Measurements from ENCODE around the gene KCNG4.
A peak's percentile ranks its signal among the peaks of the same experiment; 100 is the strongest.
"Not testable (repeated sequence)": the region's sequence is repeated elsewhere in the genome, so short reads cannot be mapped to it uniquely, and the experiment has no call there.

Gene KCNG4

DNA sequence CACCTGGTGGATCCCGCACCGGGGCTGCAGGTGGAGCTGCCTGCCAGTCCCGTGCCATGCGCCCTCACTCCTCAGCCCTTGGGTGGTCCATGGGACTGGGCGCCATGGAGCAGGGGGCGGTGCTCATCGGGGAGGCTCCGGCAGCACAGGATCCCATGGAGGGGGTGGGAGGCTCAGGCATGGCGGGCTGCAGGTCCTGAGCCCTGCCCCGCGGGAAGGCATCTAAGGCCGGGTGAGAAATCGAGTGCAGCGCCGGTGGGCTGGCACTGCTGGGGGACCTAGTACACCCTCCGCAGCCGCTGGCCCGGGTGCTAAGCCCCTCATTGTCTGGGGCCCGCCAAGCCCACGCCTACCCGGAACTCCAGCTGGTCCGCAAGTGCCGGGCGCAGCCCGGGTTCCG, 35.3 kb downstream of the KCNG4 start:
- DNase-seq: not testable (repeated sequence)

GRCh38 chr16:84199861-84200260, 40.0 kb downstream of the KCNG4 start:
- no peak for DNase-seq

DNA sequence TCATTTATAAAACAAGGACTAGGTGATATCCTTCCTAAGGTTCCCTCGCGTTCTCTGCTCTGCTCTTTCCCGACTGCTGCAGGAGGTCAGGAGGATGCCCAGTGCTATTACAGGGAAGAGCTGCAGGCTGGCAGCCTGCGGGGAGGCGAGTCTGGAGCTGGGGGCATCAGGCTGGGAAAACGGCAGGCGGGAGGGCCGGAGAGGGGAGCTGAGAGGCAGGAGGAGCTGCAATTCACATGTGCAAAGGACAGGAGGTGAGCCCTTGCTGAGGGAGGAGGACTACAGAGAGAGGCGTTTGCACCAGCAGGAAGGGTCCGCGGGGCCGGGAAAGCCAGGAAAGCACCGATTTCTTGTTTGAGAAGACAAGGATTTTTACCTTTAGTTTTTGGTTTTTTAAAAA, 40.7 kb downstream of the KCNG4 start:
- DNase-seq: no peak

DNA sequence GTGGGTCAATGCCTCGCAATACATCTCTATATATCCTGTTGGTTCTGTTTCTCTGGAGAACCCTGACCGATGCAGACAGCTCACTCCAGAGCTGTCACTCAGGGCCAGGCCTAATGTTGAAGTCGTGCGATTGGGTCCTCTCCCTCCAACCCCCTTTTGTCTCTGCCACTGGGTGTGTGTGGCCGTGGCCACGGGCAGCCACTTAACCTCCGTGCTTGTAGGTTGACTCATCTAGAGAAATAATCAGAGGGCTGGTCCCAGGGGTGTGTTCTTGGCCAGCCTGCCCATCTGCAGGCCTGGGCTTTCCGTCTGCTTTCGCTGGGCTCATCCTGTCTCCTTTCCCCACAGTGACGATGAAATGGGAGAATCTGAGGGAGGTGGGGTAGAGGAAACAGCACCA, 41.4 kb downstream of the KCNG4 start:
- no peak for DNase-seq

- no peak for DNase-seq
These were observed 42.2 kb downstream of the KCNG4 start for GRCh38 chr16:84197466-84198128.

GRCh38 chr16:84196727-84197394, 43.0 kb downstream of the KCNG4 start:
- DNase-seq: no peak

DNA sequence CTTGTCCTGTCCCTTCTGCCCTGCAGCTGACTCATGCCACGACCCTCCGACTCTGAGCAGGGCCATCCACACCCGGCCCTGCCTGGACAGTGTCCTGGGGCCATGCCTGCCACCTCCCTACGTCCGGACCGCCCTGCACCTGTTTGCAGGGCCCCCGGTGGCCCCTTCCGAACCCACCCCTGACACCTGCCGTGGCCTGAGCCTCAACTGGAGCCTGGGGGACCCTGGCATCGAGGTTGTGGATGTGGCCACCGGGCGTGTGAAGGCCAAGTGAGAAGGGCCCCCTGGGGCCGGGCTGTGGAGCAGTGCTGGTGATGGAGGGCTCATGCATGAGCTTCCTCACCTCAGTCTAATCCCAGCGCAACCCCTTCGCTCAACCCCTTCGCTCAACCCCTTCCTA, 43.7 kb downstream of the KCNG4 start:
- no peak for DNase-seq

GRCh38 chr16:84195201-84196093, 44.4 kb downstream of the KCNG4 start:
- no peak for DNase-seq

DNA sequence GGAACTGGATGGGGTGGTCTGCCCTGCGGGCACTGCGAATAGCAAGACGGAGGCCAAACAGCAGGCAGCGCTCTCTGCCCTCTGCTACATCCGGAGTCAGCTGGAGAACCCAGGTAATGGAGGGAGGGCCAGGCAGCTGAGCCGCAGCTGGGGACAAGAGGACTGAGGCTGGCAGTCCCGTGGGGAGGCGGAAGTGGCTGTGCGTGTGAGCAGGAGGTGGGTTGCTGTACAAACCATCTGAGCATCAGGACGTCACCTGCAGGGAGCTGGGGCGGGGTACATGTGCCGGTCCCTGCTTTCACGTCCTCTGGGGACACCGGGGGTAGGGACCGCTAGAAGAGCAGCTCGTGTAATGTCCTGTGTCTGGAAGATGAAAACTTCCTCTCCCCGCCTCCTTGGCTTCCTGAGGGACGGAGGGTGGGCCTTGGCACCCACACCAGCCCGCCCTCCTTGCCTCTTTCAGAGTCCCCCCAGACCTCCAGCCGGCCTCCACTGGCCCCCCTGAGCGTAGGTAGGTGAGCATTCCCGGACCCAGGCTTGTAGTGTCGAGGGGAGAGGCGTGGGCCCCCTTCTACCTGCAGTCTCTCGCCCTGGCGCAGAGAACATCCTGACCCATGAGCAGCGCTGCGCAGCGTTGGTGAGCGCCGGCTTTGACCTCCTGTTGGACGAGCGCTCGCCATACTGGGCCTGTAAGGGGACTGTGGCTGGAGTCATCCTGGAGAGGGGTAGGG, 45.2 kb downstream of the KCNG4 start:
- peak; percentile 67 for DNase-seq

DNA sequence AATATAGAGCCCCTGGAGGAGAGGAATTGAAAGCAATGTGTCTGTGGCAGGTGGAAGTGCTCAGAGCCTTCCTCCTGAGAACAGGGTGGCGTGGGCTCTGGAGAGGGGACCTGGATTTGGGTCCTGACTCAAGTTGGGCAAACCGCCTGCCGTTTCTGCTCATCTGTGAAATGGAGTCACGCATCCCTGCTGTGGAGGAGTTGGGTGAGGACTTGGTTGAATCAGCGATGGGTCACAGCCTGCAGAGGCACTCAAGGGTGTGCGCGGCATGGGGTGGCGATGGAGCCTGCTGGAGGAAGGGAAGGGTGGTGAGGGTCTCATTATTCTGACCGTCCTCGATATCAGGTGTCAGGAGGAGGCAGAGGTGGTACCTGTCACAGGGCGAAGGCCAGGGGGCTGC, 45.8 kb downstream of the KCNG4 start:
- no peak for DNase-seq

- DNase-seq: no peak
These were observed 46.3 kb downstream of the KCNG4 start for GRCh38 chr16:84193480-84193879.

GRCh38 chr16:84191466-84191865, 48.3 kb downstream of the KCNG4 start:
- no peak for DNase-seq

- DNase-seq: no peak
These were observed 49.0 kb downstream of the KCNG4 start, which contains the start of gene ADAD2 for GRCh38 chr16:84190731-84191388. Gene ADAD2 (plus strand): TSS chr16:84191157. CDS start chr16:84191231, 74 bp downstream.

DNA sequence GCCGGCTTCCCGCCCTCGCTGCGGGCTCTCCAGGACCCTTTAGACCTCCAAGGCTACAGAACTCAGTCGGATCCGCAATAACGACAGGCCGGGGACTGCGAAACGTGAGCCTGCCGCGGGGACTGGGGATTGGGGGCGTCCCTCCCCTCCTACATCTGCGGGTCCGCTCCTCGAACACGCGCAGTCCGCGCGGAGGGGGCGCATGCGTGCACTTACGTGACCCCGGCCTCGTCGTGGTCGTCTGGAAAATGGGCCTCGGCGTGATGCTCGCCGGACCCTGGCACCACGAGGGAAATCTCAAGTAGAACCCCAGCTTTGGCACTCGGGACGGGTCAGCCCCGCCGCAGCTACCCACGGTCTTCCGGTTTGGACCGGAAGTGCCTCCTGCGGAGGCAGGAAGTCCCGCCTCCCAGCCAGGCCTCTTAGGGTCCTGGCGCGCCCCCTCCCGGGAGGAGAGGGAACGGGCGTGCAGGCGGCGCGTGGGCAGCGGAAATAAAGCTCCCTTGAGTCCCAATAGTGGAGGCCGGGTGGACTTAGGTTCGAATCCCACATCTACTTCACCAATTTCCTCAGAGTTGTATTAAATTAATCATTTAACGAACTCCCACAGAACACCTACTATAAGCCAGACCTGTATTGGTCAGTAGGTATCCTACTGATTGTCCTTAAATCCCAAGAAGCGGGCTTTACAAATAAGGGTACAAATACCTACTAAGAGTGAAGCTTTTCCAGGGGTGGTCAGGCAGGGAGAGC, 53.0 kb downstream of the KCNG4 start, which contains the start of gene TAF1C:
Gene TAF1C, minus strand, starts transcription at position 373 of the 753 bp plus-strand sequence. CDS start 2,069 bp downstream, outside the sequence.
- peak; percentile 95 for DNase-seq

GRCh38 chr16:84184775-84185174, 55.0 kb downstream of the KCNG4 start:
- DNase-seq: no peak

GRCh38 chr16:84183911-84184591, 55.8 kb downstream of the KCNG4 start:
- DNase-seq: no peak

- no peak for DNase-seq
These were observed 56.3 kb downstream of the KCNG4 start for GRCh38 chr16:84183572-84183875.

GRCh38 chr16:84182680-84183571, 56.9 kb downstream of the KCNG4 start:
- no peak for DNase-seq

GRCh38 chr16:84182104-84182503, 57.7 kb downstream of the KCNG4 start:
- no peak for DNase-seq
